Erythroblast (primary cell): ENCODE measurements around the gene FOXA1.

Experiments used
- GATA1 ChIP-seq: IDR thresholded peaks from 2 replicates; pipeline ENCODE4 v1.6.1; 2011; ENCODE audit warnings: low read depth, mild to moderate bottlenecking, control low read depth, low read length, moderate library complexity
- POLR2A ChIP-seq: IDR thresholded peaks from 2 replicates; pipeline ENCODE4 v1.6.1; 2011; ENCODE audit warnings: mild to moderate bottlenecking, low read length

DNA sequence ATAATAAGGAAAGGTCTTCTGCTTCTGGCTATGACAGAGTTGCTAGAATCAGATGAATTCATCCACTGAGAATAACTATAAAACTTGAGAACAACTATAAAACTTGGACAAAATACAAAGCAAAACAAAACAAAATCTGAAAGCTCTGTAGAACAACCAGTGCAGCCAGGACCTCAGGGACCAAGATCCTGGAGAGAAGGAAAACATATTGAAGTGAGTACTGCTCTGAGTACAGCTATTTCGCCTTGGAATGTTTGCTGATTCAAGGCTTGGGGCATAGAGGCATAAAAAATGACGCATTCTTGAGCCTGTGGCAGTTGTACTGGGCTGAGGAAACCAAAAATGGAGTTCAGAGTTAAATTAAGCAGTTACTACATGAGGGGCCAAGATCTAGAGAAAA is 21.7 kb downstream of the FOXA1 start:
- no peak for TF ChIP-seq POLR2A
- TF ChIP-seq GATA1, result no peak
